OCI-LY1 (cell line): ENCODE data around the gene SENP2.

ENCODE experiments used
- EZH2 ChIP-seq: fragments of 200-600 bp; sonication (generic), shearing (Covaris generic); IDR thresholded peaks from 2 replicates; pipeline ENCODE4 v1.8.0; 2017; ENCODE audit warnings: borderline replicate concordance, mixed run types, mild to moderate bottlenecking, antibody characterized with exemption, low read length, moderate library complexity, mixed read lengths
- TF ChIP-seq, protein P1 (sequence below): fragments of 200-600 bp; sonication (generic), shearing (Covaris generic); IDR thresholded peaks from 2 replicates; pipeline ENCODE4 v1.5.1; 2017; ENCODE audit warnings: mild to moderate bottlenecking, antibody characterized with exemption, low read length, moderate library complexity, mixed read lengths

DNA sequence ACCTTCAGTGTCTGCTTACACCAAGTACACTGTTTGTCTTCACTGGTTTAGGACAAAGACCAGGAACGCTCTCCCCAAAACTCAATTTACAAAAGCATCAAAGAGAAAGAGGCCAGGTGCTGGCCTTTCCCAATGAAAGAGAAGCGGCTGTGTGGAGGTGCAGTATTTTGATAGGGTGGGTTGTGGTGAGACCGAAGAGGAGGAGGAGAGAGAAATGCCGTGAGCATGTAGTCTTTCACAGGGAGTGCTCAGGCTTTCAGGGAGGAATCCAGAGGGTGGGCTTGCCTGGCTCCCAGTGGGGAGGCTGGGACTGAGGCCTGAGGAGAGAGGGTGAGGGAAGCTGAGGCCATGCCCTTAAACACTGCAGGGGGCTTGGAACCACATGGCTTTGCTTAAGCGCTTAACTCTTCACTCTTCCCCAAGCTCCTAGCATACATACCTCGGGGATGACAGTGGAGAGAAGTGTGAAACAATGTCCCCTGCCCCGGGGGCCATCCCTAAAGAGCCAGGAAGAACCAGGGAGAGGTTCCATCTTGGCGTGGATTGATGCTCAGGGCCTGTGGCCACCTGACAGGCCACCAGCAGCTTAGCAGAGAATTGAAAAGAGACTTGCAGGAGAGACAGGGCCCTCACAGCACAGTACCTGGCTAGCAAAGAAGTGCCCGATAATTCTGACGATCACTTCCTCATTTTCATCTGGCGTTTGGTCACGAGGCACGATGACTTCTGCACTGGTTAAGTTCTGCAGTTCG, 60.5 kb downstream of the SENP2 start:
- TF ChIP-seq, protein P1, sequence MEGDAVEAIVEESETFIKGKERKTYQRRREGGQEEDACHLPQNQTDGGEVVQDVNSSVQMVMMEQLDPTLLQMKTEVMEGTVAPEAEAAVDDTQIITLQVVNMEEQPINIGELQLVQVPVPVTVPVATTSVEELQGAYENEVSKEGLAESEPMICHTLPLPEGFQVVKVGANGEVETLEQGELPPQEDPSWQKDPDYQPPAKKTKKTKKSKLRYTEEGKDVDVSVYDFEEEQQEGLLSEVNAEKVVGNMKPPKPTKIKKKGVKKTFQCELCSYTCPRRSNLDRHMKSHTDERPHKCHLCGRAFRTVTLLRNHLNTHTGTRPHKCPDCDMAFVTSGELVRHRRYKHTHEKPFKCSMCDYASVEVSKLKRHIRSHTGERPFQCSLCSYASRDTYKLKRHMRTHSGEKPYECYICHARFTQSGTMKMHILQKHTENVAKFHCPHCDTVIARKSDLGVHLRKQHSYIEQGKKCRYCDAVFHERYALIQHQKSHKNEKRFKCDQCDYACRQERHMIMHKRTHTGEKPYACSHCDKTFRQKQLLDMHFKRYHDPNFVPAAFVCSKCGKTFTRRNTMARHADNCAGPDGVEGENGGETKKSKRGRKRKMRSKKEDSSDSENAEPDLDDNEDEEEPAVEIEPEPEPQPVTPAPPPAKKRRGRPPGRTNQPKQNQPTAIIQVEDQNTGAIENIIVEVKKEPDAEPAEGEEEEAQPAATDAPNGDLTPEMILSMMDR = no peak
- TF ChIP-seq EZH2 = no peak
